GM18507 (cell line): ENCODE results near the gene MUSTN1.

Experiments used
- DNase-seq: peaks from one replicate; pipeline ENCODE4 v3.0.0; 2011; ENCODE audit warnings: low read depth; ENCODE audit not compliant: insufficient read length; ENCODE audit errors: extremely low spot score
- FAIRE-seq: peaks from 2 replicates; lab custom pipeline; 2011; peaks lifted over from hg19 to GRCh38; lab: Jason Lieb, UNC

Gene MUSTN1

GRCh38 chr3:52790741-52791140 is 44.1 kb downstream of the MUSTN1 start:
- FAIRE-seq (no peak), DNase-seq (no peak)

GRCh38 chr3:52790337-52790736 is 44.5 kb downstream of the MUSTN1 start:
- FAIRE-seq (no peak), DNase-seq (no peak)

DNA sequence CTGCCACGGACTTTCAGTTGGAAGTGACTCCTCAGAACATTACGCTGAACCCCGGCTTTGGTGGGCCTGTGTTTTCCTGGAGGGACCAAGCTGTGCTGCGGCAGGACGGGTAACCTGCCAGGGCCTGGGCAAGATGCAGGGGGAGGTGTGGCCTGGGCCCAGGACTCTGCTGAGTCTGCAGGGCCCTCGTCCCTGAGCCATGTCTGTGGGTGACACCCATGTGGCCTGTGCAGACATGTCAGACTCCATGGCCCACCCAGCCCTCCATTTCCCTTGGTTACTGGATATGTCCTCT is 45.1 kb downstream of the MUSTN1 start:
- DNase-seq (no peak), FAIRE-seq (no peak)

- DNase-seq = no peak
- FAIRE-seq = no peak
Observed at GRCh38 chr3:52788890-52789745, 45.7 kb downstream of the MUSTN1 start.

DNA sequence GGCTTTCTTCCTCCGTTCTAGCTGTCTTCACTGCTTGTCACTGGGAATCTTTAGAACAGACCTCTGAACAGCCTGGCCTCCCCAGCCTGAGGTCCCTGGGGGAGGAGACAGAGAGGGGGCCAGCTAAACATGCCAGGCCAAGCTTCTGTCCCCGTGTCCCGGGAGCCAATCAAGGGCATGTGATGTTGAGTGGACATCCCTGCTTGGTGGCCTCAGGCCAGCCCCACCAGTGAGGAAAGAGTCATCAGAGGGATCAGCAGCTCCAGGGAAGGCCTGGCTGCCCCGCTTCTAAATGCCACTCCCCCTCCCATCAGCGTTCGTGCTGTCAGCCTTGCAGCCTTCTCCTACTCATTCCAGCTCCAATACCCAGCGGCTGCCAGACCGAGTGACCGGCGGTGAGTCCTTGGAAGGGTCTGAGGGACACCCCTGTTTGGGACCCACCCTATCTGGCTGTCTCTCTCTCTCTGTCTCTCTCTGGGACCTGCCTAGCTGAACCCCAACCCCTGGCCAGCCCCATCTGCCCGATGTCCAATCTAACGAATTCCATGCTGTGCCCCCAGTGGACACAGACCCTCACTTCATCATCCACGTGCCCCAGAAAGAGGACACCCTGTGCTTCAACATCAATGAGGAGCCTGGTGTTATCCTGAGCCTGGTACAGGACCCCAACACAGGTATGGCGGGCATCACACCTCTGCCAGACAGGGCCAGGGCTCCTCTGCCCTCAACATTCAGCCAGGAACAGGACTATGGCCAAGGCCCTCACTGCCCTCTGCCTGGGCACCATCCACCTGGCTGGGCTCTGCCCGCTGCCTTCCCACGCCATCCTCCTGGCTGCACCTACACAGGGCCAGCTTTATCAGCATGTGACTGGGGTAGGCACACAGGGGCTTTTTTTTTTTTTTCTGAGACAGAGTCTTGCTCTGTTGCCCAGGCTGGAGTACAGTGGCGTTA is 46.9 kb downstream of the MUSTN1 start:
- FAIRE-seq (no peak), DNase-seq (no peak)

- FAIRE-seq (no peak), DNase-seq (no peak)
Observed at GRCh38 chr3:52787246-52787645, 47.6 kb downstream of the MUSTN1 start.

- FAIRE-seq = no peak
- no peak for DNase-seq
Observed at GRCh38 chr3:52786330-52787215, 48.2 kb downstream of the MUSTN1 start.

DNA sequence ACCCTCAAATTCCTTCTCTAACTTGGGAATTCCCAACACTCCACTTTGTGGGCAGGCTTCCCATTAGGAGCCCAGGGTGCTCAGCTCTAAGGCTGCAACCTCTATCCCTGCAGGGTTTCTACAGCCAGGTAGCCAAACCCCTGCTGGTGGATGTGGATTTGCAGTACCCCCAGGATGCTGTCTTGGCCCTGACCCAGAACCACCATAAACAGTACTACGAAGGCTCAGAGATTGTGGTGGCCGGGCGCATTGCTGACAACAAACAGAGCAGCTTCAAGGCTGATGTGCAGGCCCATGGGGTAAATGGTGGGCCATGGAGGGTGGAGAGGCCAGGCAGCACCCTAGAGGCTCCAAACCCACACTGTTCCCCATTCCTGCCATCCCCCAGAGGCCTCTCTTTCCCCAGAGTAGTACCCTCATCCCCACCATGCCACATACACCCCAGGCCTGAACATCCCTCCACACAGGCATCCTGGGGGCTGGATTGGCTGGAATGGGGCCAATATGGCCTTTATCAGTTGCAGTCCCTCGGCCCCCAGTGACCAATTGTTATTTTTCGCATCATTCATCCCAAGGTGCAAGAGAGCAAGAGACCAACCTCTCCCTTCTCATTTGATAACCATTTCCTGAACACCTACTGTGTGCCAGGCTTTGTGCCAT is 49.8 kb downstream of the MUSTN1 start:
- DNase-seq (no peak), FAIRE-seq (no peak)

DNA sequence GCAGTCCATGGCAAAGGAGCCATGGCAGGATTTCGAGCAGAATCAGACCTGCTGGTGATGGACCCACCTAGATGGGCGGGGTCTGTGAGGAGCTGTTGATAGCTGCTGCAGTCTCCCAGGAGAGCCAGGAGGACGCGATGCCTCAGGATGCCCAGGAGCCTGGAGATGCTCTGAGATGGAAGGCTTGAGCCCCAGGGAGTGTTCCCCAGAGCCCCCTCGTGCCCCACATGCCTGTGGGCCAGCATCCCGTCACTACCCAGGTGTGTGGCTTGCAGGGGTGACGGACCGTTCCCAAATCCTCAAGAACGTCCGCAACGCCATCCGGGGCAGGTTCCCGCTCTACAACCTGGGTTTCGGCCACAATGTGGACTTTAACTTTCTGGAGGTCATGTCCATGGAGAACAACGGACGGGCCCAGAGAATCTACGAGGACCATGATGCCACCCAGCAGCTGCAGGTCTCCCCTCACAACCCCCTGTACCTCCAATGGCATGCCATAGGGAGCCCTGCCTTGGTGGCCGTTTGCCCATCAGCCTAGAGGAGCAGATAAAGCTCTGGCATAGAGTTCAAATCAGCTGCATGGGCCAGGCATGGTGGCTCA is 50.7 kb downstream of the MUSTN1 start:
- FAIRE-seq = no peak
- DNase-seq = no peak

- no peak for FAIRE-seq
- no peak for DNase-seq
Observed at GRCh38 chr3:52783211-52783555, 51.6 kb downstream of the MUSTN1 start.
